ENCODE measurements around the gene GPR32. TPM values are rescaled to one million over a fixed set of nuclear protein-coding genes. Genes with fewer than 3 reads are reported as not detected.

Gene GPR32
- total and polyA plus RNA-seq, 12 donors, result 16.0 TPM; not detected in 11

DNA sequence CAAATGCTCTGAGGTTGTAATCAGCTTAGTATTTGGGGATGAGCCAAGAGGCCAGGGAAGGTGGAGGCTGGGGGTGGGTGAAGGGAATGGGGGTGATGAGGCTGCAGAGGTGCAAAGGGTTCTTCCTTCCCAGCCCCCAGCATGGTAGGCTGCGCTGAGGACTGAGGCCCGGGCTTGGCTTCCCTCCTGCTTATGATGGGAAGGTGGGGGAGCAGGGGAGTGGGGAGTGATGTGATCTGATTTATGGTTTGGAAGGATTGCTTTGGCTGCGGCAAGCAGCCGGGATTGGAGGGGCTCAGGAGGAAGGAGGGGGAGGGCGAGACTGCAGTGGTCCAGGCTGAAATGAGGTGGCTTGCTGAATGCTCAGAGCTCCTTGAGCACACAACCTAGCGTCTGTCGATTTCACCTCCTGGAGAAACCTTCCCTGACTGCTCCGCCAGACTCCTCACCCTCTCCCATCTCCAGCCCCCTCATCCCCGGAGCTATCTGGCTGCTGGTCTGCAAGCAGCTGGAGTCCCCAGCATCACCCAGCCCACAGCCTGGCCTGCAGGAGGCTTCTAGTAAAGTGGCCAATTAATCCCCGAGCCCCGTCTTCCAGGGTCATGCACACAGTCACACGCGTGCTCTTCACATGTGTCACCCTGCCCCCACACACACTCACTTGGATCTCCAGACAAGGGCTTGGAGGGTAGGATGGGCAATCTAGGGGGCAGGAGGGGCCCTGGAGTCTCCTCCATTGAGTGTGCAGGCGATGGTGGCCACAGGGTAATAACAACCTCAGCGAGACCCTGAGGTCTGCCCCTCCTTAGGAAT is 47.9 kb upstream of the GPR32 start:
- Histone ChIP-seq H3K36me3 (replicated peaks in 1 of 2) (no peaks in the 10 kb centered on the region), H3K27me3 (no peaks in the 10 kb centered on the region), H3K4me1 (replicated peaks in 1 of 2) (peaks cover 18 to 42% of the 10 kb centered on the region in 2 donors), H3K27ac (peak overlapping the region in 2 of 5 donors; percentile 36 to 62), H3K4me3 (no peak overlapping the region), H3K9me3 (replicated peaks in 1 of 3) (no peaks in the 10 kb centered on the region)
- DNase-seq, result no peak
- TF ChIP-seq CTCF (IDR thresholded peaks at IDR 0.05) (no peak), POLR2A (IDR thresholded peaks at IDR 0.05) (no peak)
- intact Hi-C loops (cut with DNase I), result no loop called here
- WGBS, 4 donors, result 52 to 60% (median 54%) methylated on average over 10 to 15 of the region's 15 CpGs

DNA sequence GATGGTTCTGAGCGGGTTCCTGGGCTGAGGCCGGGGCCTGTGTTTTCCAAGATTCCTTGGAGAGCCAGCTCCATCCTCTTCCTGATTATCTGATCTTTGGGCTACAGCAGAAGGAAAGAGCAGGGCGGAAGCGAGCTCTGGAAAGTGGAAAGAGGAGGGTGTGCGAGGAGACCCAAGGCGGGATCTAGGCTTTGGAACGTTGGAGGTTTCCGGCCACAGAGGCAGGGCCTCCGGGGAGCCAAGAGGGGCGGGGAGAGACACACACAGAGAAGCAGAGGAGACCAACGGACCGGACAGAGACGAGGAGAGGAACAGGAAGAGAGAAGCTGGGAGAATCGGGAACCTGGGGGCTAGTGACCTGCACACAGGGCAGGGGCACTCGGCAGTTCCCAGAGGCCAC is 47.2 kb upstream of the GPR32 start, which contains the start of gene CLEC11A:
Gene CLEC11A (plus strand): TSS at position 296 of the 400 bp plus-strand sequence. CDS start 162 bp downstream, outside the sequence.
- no peaks in the 10 kb centered on the region for H3K9me3 ChIP-seq (replicated peaks in 1 of 3)
- peaks cover 16 to 38% of the 10 kb centered on the region in 2 donors for H3K4me1 ChIP-seq (replicated peaks in 1 of 2)
- H3K36me3 ChIP-seq (replicated peaks in 1 of 2), result no peaks in the 10 kb centered on the region
- peak within 1 kb of the TSS in 2 of 5 donors; percentile 74 to 88 for H3K27ac ChIP-seq
- intact Hi-C loops (cut with DNase I), result no loop called here
- H3K4me3 ChIP-seq, result peak within 1 kb of the TSS in 2 of 4 donors; percentile 4 to 70
- WGBS, 4 donors, result 32 to 45% (median 39%) methylated on average over 13 to 15 of the region's 15 CpGs
- TF ChIP-seq POLR2A (IDR thresholded peaks at IDR 0.05) (no peak), CTCF (IDR thresholded peaks at IDR 0.05) (no peak)
- H3K27me3 ChIP-seq, result no peaks in the 10 kb centered on the region
- DNase-seq, result peak in 3 of 7 donors; percentile 28 to 65 (median 52)

DNA sequence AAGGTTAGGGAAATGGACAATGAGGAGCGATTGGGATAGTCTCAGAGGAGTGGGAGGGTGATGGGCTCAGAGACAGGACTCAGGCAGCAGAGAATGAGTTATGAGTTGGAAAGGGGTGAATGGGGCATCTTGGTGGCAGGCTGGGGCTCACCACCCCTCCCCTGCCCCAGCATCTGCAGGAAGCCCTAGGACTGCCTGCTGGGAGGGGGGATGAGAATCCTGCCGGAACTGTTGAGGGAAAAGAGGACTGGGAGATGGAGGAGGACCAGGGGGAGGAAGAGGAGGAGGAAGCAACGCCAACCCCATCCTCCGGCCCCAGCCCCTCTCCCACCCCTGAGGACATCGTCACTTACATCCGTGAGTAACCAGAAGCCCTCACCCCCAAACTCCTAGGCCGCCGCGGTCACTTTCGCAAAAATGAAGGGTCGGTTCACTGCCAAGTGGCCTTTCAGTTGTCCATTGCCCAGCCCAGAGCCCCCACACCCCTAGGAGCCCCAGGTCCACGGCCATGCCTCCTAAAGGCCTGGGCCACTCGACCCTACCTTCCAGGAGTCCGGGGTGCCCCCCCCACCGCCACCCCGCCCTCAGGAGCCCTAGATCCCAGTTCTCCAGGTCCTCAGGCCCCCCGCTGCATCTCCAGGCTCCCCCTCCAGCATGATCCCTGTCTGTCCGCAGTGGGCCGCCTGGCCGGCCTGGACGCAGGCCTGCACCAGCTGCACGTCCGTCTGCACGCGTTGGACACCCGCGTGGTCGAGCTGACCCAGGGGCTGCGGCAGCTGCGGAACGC is 46.3 kb upstream of the GPR32 start:
- intact Hi-C loops (cut with DNase I), result no loop called here
- TF ChIP-seq CTCF (IDR thresholded peaks at IDR 0.05) (no peak), POLR2A (IDR thresholded peaks at IDR 0.05) (no peak)
- Histone ChIP-seq H3K4me3 (peak overlapping the region in 2 of 4 donors; percentile 4 to 70), H3K36me3 (replicated peaks in 1 of 2) (no peaks in the 10 kb centered on the region), H3K9me3 (replicated peaks in 1 of 3) (no peaks in the 10 kb centered on the region), H3K27ac (peak overlapping the region in 2 of 5 donors; percentile 74 to 88), H3K4me1 (replicated peaks in 1 of 2) (peaks cover 9 to 36% of the 10 kb centered on the region in 2 donors), H3K27me3 (no peaks in the 10 kb centered on the region)
- 6 to 25% (median 18%) methylated on average over 7 to 31 of the region's 31 CpGs for WGBS, 4 donors
- DNase-seq, result no peak

Measured in adrenal gland (tissue), 12 donors.